Muscle of arm (tissue), 12 donors: Measurements from ENCODE around the gene IGFLR1. TPM values are rescaled to one million over a fixed set of nuclear protein-coding genes. Genes with fewer than 3 reads are reported as not detected.
A peak's percentile ranks its signal among the peaks of the same experiment; 100 is the strongest.

Experiments
- DNase-seq: peaks from one replicate; pipeline ENCODE4 v3.0.0-alpha.2; 2013
- polyA plus RNA-seq, 12 donors: library from polyadenylated mRNA; unstranded; fragments of 120-200 nt; gene quantifications; one replicate each; pipeline ENCODE4 v1.2.1, GENCODE V29; 2013; ENCODE audit not compliant: insufficient read length in 12 of 12

IGFLR1 gene
- polyA plus RNA-seq, 12 donors = 1.7 to 4.0 (median 3.3) TPM; not detected in 2

DNA sequence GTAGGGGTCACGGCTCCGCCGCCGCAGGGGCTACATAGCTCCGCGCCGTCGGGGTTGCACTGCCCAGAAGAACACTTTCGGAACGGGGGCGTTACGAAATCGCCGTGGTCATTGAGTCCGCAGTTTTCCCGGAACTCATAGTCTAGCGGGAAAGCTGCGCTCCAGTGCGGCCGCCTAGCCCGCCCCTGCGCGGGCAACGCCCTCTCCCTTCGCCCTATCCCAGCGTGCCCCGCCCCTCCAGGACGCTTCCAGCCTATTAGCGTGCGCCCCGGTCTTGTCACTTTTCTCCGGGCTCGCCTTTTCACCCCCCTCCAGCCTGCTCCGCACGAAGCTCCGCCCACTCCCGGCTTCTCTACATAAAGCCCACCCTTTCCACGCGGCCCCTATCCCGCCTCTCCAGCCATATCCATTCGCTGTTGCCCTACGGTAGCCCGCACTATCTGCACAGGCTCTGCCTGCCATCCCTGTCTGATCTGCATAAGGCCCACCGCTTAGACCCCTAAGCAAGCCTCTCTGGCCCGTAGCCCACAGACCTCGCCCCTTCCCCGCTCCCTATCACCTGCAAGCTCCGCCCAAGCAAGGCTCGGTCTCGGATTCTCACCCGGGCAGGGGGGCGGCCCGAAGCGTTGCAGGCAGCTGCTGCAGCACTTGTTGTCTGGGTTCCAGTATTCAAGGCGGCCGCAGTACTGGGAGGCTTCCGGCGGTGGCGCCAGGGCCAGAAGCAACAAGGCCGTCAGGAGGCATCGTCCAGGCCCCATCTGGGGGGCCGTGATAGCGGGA is 1.6 kb downstream of the IGFLR1 start:
- peak; percentile 97 for DNase-seq

DNA sequence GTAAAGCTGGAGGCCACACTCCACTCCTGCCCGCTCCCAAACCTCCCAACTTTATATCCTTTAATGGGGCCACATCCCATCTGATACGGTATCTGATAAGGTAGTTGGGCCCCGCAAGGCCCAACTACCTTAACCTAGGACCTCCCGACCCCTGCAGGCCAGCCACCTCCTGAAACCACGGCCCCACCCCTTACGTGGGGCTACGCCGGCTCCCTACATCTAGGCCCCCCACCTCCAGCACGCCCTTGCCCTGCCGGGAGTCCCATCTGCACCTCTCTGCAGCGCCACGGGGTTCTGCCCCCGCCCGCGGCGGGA is 2.2 kb downstream of the IGFLR1 start:
- DNase-seq = no peak

DNA sequence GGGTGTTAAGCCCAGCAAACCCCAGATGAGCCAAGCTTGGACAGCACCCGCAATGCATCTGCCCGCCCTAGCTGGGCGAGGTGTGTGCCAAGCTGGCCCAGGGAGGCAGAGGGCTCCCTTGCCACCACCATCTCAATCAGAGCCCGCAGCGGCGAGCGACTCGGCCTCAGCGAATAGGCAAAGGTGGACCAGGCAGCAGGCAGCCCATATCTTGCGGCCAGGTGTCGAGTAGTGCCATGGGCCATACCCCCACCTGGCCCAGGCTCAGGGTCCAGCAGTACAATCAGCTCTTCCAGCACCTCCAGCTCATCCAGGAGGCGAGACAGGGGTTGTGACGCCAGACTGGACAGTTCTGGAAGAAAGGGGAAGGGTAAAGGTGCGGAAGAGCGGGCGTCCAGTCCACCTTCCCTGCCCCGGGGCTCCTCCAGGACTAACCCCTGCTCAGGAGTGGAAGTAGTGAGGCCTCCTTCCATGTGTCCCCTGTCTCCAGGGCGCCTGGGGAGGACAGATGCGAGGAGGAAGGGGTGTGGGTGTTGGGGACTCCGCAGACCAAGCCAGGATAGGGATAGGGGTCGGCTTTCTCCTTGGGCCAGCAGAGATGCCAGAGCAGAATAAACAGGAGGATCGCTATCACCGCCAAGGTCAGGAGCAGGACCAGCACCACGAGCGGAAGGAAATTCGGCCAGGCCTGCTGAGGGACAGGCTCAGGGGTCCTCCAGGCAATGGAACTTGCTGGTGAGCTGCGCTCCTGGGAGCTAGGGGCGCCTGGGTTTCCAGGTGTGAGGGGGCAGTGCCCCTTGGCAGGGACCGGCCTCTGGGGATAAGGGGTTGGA is 2.8 kb downstream of the IGFLR1 start:
- DNase-seq = no peak

DNA sequence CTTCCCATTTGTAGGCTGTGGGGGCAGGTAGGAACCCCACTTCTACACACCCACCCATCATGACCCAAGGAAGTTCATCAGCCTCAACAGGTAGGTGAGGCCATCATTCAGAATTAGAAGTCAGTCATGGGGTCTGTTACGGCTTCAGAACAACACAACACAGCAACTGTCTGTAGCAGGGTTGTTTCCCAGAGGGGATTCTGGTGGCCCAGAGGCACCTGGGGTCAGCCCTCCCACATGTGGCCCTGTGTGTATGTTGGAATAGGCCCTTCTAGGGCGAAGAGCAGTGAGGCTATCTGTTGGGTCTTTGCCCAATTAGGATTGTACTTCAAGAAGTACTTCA is 3.4 kb downstream of the IGFLR1 start:
- DNase-seq = no peak

DNA sequence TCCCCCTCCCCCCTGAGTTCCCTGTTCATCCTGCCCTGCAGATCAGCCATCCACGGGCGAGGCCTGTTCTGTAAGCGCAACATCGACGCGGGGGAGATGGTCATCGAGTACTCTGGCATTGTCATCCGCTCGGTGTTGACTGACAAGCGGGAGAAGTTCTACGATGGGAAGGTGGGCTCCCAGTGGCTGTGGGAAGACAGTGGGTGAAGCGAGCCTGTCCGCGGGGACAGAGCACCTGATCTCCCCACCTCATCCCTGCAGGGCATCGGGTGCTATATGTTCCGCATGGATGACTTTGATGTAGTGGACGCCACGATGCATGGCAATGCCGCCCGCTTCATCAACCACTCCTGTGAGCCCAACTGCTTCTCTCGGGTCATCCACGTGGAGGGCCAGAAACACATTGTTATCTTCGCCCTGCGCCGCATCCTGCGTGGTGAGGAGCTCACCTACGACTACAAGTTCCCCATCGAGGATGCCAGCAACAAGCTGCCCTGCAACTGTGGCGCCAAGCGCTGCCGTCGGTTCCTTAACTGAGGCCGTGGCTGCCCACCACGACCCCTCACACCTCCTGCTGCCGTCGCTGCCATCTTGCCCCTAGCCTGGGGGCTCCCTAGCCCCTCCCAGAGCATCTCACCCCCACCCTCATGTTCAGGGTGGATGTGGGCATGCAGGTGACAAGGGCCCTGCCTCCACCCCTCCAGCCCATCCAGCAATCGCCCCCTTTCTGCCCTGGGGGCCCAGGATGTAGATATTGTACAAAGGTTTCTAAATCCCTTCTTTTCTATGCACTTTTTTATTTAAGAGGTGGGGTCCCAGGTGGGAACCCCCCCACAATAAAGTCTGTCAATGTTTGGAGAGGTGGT is 4.0 kb downstream of the IGFLR1 start:
- DNase-seq = no peak

DNA sequence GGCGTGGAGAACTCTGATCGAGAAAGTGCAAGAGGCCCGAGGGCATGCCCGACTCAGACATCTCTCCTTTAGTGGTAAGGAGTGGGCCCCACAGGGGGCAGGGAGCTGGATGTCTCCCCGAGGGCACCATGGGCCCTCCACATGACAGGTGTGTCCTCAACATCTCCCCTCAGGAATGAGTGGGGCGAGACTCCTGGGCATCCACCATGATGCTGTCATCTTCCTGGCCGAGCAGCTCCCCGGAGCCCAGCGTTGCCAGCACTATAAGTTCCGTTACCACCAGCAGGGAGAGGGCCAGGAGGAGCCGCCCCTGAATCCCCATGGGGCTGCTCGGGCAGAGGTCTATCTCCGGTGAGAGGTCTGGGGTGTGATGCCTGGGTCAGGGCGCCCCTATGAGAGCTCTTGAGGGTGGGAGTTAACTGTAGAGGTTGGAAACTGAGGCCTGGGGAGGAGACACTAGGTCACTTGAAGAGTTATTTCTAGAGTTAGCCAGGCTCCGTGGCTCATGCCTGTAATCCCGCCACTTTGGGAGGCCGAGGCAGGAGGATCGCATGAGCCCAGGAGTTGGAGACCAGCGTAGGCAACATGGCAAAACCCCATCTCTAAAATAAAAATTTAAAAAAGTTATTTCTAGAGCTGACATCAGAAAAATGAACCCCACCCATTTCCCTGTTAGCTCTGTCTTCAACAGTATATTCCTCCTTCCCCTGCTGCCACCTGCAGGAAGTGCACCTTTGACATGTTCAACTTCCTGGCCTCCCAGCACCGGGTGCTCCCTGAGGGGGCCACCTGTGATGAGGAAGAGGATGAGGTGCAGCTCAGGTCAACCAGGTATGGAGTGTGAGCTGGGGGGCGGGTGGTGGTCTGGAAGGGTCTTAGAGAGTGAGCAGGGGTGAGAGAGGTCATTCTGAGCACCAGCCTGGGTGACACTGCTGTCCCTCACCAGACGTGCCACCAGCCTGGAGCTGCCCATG is 5.1 kb downstream of the IGFLR1 start:
- no peak for DNase-seq

DNA sequence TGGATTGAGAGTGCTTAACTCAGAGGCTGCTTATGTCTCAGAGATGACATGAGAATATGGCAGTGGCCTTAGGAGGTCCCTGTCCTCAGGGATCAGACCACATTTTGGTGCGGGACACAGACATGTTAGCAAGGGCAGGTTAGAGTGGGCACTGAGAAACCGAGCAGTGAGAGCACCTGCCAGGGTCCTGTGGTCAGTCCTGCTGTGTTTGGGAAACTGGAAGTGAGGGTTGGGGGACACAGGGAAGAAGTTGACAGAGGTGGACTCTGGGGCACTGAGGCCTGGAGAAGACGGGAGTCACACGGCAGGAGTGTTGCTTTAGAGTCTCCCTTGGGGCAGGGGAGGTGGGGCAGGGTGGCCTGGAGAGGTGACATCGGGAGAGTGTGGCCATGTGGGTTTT is 7.4 kb downstream of the IGFLR1 start:
- no peak for DNase-seq

DNA sequence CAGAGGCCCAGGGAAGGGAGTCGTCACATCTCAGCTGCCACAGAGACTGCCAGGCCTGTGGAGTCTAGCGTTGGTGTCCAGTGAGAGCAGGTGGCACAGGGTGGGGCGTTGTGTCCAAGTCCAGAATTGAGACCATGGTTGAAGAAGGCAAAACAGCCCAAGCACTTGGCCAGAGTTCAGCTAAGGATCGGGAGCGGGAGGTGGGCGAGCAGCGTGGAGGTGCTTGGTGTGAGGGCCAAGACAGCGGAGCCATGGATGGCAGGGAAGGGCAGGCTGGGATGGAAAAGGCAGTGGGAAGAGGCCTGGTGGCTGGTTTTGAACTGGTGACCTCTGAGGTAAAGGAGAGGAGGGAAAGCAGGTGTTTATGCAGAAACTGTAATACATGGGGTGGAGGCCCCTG is 8.0 kb downstream of the IGFLR1 start:
- no peak for DNase-seq

DNA sequence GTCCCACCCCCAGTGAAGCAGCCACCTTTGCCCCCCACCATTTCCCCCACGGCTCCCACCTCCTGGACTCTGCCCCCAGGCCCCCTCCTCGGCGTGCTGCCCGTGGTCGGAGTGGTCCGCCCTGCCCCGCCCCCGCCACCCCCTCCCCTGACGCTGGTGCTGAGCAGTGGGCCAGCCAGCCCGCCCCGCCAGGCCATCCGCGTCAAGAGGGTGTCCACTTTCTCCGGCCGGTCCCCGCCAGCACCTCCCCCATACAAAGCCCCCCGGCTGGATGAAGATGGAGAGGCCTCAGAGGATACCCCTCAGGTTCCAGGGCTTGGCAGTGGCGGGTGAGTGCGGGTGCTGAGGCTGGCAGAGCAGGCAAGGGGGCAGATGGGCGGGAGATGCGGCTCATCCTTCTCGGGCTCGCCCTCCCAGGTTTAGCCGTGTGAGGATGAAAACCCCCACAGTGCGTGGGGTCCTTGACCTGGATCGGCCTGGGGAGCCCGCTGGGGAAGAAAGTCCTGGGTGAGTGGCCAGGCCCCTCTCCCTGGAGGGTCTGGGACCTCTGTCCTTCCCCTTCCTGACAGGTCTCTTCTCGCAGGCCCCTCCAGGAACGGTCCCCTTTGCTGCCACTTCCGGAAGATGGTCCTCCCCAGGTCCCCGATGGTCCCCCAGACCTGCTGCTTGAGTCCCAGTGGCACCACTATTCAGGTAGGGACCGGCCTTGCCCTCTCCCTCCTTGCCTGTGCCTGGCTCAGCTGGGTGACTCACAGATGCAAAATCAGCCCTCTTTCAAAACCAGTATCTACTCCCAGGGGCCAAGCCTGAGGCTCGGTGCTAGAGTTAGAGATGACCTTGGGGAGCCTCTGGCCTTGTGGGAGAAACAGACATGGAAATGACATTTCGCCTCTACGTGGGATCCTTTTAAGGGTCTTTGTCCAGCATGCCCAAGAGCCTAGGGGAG is 8.8 kb downstream of the IGFLR1 start:
- no peak for DNase-seq

DNA sequence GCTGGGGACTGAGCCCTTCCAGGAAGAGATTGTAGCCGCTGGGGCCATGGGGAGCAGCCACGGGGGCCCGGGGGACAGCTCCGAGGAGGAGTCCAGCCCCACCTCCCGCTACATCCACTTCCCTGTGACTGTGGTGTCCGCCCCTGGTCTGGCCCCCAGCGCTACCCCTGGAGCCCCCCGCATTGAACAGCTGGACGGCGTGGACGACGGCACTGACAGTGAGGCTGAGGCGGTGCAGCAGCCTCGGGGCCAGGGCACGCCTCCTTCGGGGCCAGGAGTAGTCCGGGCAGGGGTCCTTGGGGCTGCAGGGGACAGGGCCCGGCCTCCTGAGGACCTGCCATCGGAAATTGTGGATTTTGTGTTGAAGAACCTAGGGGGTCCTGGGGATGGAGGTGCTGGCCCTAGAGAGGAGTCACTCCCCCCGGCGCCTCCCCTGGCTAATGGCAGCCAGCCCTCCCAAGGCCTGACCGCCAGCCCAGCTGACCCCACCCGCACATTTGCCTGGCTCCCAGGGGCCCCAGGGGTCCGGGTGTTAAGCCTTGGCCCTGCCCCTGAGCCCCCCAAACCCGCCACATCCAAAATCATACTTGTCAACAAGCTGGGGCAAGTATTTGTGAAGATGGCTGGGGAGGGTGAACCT is 9.6 kb downstream of the IGFLR1 start:
- DNase-seq = no peak

DNA sequence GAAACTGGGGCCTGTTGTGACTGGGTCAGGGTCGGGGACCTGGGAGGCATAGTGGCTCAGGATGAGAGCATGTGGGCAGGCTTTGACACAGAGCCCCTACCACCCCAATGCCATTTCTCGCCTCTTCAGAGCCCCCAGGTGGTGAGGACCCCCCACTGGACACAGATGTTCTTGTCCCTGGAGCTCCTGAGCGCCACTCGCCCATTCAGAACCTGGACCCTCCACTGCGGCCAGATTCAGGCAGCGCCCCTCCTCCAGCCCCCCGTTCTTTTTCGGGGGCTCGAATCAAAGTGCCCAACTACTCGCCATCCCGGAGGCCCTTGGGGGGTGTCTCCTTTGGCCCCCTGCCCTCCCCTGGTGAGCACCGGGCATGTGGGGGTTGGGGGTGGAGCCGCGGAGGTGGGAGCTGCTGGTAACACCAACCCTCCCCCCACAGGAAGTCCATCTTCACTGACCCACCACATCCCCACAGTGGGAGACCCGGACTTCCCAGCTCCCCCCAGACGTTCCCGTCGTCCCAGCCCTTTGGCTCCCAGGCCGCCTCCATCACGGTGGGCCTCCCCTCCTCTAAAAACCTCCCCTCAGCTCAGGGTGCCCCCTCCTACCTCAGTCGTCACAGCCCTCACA is 10.4 kb downstream of the IGFLR1 start:
- DNase-seq = no peak

DNA sequence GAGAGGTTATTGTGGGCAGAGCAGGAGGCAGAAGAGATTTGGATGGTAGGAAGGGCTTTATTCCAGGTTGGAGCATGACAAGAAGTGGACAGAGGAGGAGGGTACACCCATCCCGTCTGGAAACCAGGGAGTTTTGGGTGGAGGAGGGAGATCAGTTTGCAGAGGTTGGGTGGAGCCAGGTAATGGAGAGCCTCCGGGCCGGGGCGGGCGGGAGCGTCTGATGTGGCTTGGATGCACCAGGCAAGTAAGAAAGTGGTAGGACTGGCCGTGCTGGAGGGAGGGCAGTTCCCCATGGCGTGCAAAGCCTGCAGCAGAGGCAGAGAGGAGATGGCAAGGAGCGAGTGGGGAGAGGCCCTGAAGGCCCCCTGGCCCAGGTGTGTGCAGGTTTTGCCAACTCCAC is 10.9 kb downstream of the IGFLR1 start:
- no peak for DNase-seq

DNA sequence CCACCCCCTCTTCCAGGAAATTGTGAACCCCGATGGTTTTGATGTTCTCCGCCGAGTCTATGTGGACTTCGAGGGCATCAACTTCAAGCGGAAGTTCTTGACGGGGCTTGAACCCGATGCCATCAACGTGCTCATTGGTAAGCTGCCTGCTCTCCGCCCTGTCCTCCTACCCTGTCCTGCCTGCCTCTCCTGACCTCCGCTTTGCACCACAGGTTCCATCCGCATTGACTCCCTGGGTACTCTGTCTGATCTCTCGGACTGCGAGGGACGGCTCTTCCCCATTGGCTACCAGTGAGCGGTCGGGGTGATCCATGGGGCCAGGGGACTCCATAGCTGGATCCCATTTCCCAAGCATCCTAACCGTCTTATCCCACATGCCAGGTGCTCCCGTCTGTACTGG is 11.9 kb downstream of the IGFLR1 start:
- no peak for DNase-seq

DNA sequence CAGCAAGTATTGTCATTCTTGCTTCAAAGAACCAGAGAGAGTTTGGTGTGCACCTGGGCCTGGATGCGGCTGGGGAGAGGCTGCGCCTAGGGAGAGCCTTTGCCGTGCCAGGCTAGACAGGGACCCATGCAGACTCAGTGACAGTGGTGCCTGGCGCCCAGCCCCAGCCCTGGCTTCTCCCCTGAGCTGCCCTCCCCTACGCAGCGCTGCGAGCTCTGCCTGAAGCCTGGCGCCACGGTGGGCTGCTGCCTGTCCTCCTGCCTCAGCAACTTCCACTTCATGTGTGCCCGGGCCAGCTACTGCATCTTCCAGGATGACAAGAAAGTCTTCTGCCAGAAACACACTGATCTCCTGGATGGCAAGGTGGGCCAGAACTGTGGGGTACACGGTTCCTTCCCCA is 12.5 kb downstream of the IGFLR1 start:
- no peak for DNase-seq

DNA sequence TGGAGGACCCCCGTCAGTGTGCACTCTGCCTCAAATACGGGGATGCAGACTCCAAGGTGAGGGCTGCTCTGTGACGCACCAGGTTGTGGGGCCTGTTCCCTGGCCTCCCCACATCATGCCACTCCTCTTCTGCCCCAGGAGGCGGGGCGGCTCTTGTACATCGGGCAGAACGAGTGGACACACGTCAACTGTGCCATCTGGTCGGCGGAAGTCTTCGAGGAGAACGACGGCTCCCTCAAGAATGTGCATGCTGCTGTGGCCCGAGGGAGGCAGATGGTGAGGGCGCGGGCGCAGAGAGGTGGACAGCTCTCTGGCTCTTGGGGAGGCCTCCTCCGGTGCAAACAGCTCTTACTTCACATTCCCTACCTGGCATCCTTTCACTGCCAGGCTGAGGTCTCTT is 13.2 kb downstream of the IGFLR1 start:
- DNase-seq = no peak

DNA sequence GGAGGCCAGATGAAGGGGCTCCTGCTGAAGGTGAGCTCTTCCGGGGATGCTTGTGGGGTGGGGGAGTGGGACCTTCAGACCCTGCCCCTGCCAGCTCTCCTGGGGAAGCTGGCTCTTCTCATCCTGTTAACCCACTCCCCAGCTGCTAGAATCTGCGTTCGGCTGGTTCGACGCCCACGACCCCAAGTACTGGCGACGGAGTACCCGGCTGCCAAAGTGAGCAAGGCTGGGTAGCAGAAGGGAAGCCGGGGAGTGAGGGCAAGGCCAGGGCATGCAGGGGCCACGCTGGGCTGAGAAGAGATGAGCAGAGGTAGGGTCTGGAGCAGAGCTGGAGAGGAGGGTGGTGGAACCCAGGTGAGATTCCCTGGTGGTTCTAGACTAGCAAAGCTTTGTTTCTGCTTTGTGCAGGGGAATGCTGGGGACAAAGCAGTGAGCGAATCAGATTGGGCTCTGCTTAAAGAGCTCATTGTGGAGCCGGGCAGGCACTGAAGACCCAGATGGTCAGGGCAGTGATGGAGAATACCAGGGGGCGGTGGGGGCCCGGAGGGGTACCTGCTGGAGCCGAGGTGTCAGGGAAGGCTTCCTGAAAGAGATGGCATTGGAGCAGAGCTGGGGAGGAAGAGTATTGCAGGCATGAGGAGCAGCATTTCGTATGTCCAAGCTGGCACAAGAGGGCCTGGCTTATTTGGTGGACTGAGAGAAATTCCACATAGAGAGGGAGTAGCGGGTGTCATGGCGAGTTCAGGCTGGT is 14.1 kb downstream of the IGFLR1 start:
- DNase-seq = no peak

DNA sequence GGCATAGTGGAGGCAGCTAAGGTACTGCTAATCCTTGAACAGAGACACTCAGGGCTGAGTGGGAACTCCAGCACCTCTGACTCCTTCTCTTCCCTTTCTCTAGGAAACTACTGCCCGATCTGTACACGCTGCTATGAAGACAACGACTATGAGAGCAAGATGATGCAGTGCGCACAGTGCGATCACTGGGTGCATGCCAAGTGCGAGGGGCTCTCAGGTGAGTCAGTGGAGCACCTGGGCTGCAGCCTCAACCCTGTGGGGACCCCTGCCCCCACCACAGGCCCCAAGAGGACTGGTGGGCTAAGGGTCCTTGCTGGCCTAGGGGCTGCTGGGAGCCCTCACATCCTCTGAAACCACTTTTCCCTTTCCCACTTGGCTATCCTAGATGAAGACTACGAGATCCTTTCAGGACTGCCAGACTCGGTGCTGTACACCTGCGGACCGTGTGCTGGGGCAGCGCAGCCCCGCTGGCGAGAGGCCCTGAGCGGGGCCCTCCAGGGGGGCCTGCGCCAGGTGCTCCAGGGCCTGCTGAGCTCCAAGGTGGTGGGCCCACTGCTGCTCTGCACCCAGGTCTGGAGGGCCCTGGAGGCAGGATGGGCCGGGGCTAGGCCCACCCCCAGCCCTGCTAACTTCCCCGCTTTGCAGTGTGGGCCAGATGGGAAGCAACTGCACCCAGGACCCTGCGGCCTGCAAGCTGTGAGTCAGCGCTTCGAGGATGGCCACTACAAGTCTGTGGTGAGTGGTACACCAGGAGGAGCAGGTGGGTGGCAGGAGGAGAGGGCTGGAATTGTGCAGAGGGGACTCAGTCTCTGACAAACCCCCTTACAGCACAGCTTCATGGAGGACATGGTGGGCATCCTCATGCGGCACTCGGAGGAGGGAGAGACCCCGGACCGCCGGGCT is 14.9 kb downstream of the IGFLR1 start:
- DNase-seq = no peak
